HG03442 (cell line): Measurements from ENCODE around the gene FANCE.
"Not testable (repeated sequence)": the region's sequence is repeated elsewhere in the genome, so short reads cannot be mapped to it uniquely, and the experiment has no call there.

ENCODE experiments used
- ATAC-seq: cut with Tn5 transposase; IDR thresholded peaks from one replicate; pipeline ENCODE4 v1.9.1; 2021; ENCODE audit warnings: mild to moderate bottlenecking, moderate library complexity; ENCODE audit not compliant: unreplicated experiment

Gene FANCE

DNA sequence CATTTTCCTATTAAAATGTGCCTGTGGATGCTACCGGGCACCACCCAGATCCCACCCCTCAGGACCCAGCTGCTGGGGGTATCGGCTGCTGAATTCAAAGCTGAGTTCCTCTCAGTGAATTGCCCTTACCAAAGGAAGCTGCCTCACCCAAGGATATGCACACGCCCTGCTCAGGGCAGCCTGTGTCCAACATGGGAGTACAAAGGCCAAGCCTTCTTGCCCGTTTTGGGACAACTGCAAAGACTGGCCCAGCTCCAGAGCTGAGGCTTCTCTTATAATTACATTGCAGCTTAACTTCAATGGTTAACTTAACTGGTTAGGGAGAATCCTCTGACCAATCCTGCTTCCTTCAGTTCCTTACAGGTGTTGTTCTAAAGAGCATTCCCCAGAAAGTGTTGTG, 19.8 kb upstream of the FANCE start:
- no peak for ATAC-seq

DNA sequence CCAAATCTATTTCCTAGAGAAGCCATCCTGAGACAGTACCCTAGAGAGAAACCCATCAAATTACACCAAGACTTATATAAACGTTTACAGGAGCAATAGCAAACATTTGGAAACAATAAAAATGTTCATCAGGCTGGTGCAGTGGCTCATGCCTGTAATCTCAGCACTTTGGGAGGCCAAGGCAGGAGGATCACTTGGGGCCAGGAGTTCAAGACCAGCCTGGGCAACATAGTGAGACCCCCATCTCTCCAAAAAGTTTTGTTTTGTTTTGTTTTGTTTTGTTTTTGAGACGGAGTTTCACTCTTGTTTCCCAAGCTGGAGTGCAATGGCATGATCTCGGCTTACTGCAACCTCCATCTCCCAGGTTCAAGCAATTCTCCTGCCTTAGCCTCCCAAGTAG, 19.4 kb upstream of the FANCE start:
- not testable (repeated sequence) for ATAC-seq

DNA sequence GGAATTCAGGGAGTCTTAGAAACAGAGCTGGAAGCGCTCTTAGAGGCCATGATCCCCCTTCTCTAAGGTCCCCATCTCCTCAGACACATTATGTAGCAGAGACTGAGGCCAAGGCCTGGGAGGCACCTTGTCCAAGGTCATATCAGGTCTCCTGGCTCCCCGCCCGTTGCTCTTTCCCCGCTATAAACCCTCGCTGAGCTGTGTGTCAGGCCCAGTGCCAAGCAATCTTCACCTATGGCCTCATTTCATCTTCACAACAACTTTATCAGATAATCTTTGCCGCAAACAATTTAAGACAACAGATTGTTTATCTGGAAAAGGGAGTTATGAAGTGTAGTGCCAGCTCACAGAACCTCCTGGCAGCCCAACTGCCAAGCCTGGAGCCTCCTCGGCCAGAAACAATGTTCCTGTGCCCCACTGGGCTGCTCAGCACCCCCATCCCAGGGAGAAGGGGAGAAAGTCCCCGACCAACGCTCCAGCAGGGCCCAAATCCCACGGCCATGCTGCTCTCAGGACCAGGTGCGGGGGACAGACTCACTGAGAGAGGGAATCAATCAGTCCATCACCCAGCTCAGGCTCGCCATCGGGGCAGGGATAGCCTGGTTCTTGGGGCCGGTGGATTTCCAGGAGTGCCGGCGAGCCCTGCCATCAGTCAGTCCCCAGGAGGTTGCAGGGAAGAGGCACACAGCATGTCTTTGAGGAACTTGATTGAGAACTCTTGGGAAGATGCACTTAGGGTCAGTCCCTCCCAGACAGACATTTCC, 16.9 kb upstream of the FANCE start:
- ATAC-seq = no peak

DNA sequence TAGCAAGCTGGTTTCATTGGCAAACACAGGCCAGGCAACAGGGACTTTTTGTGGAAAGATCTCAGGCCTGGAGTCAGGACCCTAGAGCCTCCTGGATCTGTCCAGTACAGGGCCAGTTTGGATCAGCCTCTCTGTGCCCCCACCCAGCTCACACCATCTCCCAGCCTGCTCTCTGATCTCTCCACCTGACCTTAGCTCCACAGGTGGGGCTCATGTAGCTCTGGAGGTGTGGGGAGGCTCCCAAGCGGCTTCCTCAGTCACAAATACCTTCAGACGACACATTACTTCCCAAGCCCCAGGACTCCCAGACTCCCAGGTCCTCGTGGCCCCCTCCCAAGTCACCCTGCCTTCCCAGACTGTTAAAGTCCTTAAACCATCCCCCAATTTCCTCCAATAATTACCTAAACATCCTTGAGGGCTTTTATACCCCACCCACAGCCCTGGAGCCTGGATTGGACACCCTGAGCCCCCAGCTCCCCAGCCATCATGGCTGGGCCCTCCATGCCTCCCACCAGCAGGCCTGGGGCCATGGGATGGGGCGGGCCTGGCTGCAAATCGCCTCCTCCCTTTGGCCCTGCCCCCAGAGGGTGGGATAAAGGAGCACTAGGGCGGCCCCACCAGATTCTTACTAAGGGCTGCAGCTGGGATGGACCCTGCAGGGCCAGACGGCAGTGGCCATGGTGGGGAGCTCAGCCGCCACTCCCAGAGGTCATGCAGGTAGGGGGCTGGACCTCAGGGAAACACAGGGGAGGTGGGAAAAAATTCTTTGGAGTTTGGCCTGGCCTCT, 15.9 kb upstream of the FANCE start:
- no peak for ATAC-seq

DNA sequence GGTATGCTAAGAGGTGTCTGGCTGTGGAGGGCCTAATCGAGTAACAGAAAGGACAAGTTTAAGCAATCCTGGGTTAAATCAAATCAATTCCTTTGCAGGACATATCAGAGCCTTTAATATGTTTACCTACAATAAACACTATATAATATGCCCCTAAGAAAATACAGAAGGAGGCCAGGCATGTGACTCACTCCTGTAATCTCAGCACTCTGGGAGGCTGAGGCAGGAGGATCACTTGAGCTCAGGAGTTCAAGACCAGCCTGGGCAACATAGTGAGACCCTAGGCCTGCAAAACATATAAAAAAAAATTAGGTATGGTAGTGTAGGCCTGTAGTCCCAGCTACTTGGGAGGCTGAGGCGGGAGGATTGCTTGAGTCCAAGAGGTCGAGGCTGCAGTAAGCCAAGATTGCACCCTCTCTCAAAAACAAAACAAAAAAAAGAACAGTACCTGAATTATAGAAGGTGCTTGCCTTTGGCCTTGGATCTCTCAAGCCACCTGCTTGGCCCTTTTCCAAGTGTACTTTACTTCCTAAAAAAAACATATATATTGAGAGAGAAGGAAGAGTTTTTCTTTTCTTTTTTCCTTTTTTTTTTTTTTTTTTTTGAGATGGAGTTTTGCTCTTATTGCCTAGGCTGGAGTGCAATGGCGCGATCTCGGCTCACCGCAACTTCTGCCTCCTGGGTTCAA, 13.6 kb upstream of the FANCE start:
- ATAC-seq = not testable (repeated sequence)

DNA sequence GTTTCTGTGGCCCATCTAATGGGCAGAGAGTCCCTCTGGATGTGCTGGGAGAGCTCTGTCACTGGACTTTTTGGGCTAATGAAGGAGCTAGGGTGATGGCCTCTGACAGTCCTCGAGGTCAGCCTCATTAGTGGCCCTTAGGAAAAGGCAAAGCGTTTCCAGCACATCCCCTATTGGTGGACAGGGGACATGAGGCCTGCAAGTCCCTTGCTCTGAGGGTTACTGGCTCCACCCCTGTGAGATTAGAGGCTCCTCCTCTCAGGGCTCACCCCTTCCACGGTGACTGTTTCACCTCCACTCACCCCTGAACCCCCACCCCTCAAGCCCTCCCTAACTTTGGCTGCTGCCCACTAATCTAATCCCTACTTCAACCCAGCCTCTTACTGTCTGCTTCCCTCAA, 12.8 kb upstream of the FANCE start:
- no peak for ATAC-seq

DNA sequence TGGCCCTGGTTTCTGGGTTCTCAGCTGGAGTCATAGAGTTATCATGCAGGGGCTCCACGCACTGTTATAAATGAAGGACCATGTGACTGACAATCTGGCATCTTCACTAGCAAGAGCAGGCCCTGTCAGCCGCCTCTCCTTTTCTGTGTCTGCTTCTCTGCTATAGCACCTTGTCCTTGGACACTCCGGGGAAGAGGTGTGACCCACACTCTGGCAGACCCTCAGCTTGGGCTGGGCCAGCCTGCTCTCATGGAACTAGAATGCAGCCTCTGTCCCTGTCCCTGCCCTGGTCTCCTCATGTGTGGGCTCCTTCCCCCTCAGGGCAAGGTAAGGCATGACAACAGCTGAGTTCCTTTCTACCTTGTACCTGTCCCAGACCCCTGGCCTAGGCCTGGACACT, 10.9 kb upstream of the FANCE start:
- no peak for ATAC-seq

DNA sequence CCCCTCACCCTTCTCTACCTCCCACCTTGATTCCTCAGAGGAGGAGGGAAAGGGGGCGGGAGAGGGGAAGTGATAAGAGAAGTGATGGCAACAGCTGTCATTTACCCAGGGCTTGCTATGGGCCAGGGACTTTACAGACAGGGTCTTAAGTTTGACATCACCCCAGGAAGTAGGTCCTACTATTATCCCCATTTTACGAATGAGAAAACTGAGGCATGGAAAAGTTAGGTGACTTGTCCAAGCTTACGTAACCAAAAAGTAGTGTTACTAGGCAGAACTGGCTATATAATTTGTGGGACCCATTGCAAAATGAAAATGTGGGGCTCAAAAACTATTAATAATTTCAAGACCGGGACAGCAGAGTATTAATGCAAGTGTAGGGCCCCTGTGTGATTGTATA, 10.5 kb upstream of the FANCE start:
- ATAC-seq = no peak

DNA sequence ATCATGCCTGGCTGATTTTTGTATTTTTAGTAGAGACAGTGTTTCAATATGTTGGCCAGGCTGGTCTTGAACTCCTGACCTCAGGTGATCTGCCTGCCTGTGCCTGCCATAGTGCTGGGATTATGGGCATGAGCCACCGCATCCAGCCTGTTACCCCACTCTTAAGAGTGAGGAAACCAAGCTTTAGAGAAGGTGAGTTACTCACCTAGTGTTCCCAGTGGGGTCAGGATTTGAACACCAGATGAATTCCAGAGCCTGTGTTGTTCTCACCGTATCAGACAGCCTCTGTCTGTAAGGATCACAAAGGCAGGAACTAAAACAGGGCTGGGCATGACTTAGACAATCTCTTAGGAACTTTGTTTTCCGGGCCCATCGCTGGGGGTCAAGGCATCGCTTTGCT, 9.4 kb upstream of the FANCE start:
- no peak for ATAC-seq

DNA sequence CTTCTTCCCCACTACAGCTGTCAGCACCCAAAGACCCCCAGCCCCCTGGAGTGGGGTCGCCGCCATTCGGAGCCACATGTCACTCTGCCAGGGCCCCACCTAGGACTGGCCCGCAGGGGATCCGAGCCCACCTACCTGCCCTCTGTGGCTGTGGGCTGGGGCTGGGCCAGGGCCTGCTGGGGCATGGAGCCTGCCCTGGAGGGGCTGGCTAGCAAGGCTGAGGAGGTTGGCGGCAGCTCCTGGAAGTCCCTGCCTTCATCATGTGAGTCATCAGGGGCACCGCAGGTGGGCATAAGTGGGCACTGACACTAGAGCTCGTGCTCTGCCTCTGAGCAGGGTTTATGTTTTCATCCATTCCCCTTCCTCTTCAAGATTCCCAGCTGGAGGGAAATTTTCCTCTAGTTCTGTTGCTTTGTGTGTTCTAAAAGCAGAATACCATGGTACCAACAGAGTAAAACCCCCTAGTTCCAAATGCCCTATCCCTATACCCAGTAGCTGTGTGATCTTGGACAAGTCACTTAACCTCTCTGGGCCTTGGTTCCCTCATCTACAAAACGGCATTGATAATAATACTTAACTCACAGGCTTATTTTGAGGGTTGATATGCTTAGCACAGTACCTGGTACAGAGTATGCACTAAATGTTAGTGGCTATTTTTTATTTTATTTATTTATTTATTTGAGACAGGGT, 8.7 kb upstream of the FANCE start:
- ATAC-seq = no peak

DNA sequence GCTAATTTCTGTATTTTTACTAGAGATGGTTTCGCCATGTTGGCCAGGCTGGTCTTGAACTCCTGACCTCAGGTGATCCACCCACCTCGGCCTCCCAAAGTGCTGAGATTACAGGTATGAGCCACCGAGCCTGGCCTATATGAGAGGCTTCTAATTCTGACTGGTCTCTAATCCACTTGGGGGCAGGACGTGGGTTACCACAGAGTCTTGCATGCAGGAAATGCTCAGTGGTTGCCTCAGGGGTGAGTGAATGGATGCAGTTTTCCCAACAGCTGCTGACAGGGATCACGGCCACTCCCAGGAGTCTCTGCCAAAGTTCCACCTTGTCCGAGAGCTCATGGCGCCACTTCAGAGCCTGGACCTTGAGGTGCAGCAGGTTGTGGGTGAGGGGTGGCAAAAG, 6.4 kb upstream of the FANCE start:
- ATAC-seq = no peak

DNA sequence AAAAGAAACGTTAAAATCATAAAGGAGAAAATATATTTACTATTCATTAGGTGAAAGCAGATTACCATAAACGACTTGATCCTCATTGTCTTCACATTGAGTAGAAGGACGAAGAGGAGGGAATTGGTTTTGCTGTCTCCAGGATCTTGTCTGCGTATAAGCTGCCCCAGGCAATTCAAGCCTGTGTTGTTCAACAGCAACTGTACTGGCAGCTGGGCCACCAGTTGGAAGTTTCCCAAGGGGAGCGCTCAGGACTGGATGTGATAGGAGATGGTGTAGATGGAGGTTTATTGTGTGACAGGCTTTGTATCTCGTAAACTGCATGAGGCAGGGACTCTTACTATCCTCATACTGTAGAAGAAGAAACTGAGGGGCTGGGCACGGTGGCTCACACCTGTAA, 3.9 kb upstream of the FANCE start:
- no peak for ATAC-seq

DNA sequence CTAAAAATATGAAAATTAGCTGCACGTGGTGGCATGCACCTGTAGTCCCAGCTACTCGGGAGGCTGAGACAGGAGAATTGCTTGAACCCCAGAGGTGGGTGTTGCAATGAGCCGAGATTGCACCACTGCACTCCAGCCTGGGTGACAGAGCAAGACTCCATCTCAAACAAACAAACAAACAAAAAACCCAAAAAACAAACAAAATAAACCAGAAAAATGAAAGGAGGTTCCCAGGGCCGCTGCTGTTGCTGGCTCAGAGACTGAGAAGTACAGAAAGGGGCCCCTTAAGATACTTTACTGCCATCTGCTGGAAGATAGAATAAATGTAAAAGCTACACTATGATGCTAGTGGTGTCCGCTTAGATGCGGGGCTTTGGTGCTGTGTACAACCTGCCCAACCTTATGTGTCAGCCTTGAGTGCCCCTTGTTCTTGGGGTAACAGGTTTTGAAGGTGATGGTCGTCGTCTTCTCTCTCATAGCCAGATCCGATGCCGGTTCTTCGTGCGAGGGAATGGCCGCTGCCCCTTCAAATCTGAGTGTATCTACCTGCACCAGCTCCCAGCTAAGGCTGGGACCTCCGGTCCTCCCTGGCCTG, 2.8 kb upstream of the FANCE start:
- ATAC-seq = no peak

DNA sequence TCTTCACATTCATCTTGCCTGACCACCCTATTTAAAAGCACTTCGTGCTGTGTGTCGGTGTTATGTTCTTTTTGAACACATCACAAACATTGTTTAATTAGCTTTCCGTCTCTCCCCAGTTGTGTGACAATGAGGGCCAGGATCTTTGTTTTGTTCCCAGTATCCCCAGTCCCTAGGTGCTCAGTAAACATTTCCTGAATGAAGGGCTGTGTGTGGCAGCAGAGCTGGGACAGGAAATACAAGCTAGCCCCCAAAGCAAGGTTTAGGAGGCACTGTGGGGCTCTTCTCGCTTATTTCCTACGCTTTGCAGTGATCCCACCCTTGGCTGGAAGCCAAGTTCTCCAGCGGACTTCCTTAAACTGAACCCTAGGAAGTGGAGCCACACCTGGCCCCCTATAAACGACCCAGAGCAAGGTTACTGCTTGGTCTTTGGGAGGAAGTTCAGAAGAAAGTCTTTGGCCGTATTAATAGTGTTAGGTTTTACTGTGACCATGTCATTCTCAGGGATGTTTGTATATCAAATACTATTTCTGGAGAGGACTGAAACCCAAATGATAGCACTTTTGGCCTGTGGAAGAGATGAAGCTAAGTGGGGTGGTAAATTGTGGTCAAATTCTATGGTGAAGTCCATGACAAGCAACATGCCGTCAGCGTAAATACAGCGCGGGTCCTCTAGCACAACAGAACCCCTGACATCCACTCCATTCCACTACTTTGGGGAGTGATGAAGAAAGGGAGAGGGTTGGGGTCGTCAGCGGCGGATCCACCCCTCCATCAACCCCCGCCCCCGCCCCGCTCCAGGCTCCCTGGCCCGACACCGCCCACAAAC, 570 bp upstream of the FANCE start:
- no peak for ATAC-seq

DNA sequence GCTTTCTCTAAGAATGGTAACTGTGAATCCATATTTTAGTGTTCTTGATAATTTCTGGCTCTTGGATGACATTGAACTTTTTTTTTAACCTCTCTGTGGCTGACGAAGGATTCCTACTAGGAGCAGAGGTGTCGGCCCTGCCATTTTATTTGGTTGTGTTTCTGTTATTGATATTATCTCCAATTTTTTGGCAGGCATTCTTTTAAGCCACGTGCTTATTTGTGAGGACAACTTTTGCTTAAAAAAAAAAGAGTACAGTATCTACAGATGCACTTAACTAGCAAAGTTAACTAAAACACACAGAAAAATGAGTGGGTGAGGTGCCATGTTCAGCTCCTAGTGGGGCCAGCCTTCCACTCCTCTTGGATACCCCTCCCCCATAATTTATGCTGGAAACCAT, 1.1 kb downstream of the FANCE start:
- ATAC-seq = no peak

DNA sequence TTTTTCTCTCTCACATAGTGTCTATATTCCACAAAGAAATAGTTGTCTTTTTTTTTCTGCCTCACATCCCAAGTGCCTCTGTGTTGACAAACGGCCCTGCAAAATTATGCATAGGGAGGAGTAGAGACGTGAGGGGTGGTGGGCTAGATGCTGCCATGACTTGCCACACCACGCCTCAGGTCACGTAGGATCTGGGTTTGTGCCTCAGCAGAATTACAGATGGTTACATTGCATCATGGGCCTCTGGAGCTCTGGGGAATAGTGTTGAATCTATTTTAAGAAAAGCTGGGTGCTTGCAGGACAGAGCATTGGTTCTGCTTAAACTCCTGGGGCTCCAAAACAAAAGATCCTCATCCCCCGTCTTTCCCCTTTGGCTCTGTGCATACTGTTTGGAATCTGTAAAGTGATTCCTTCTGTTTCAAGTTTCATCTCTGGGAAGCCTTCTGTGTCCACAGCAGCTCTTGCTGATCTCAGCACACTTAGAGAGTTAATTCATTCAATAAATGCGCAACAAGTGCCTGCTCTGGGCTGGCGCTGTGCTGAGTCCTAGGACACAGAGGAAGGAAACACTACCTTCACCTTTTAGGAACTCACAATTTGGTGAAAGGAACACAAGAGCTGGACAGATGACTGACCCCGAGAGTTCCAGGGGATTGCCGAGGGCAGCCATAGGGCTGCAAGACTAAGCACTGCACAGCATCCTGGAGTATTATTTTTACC, 2.4 kb downstream of the FANCE start:
- no peak for ATAC-seq

DNA sequence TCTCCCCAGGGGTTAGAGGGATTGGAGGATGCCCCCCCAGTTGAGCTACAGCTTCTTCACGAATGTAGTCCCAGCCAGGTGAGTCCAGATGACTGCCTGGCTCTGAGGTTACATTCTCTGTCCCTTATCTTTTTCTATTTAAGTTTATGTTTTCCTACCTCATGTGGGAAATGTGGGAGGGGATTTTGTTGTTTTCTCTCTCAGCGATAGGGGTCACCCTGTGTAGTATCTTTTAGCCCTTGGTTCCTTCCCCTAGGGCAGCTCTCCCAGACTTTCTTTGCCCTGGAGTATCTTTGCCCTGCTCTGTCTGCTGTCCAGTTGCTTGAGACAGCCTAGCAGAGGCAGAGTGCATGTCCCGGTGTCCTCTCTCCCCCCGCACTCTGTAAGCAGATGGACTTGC, 5.8 kb downstream of the FANCE start:
- ATAC-seq = no peak

DNA sequence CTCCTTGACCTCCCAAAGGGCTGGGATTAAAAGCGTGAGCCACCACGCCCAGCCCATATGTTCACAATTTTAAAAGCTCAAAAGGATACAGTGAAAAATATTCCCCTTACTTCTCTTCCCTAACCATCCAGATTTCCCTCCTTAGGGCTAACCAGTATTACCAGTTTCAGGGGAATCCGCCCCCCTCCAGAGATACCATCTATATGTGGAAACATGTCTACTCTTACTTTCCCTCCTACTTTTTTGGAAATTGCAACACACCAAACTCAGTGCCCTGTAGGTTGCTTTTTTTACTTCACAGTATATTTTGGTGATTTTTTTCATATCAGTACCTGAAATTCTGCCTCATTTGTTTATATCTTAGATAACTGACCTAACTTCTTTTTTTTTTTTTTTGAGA, 9.1 kb downstream of the FANCE start:
- no peak for ATAC-seq

DNA sequence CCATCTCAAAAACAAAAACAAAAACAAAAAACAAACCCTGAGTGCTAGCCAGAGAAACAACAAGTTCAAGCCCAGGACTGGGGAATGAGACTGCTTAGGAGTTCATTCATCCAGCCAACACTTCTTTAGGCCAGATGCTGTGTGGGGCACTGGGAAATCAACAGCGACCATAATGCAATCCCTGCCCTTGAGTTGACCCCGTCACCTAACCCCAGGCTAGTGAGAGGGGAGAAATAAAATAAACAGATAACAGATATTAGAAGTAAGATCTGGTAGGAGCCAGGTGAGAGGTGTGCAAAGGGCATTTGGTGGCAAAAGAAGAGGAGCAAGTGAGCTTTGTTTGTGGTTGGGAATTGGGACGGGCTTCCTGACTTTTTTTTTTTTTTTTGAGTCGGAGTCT, 11.2 kb downstream of the FANCE start:
- no peak for ATAC-seq
